ENCODE results near the gene HSD11B1.

HSD11B1 gene

GRCh38 chr1:209749670-209750323 lies 45.2 kb downstream of the HSD11B1 start:
- no peaks in the 10 kb centered on the region for H3K9me3 Mint-ChIP-seq
- H3K27me3 Mint-ChIP-seq, result no peaks in the 10 kb centered on the region
- H3K27ac Mint-ChIP-seq, result no peak overlapping the region
- H3K36me3 Mint-ChIP-seq, result no peaks in the 10 kb centered on the region
- H3K4me3 Mint-ChIP-seq, result no peak overlapping the region
- H3K4me1 Mint-ChIP-seq, result peaks cover 45% of the 10 kb centered on the region
- ATAC-seq, result no peak

GRCh38 chr1:209751627-209752231 lies 47.1 kb downstream of the HSD11B1 start:
- peak overlapping the region; percentile 86 for H3K27ac Mint-ChIP-seq
- H3K9me3 Mint-ChIP-seq, result no peaks in the 10 kb centered on the region
- H3K4me1 Mint-ChIP-seq, result peaks cover 62% of the 10 kb centered on the region
- H3K36me3 Mint-ChIP-seq, result no peaks in the 10 kb centered on the region
- H3K27me3 Mint-ChIP-seq, result no peaks in the 10 kb centered on the region
- ATAC-seq, result peak; percentile 58
- peak overlapping the region; percentile 49 for H3K4me3 Mint-ChIP-seq

- no peak overlapping the region for H3K27ac Mint-ChIP-seq
- no peak overlapping the region for H3K4me3 Mint-ChIP-seq
Observed at GRCh38 chr1:209752890-209753289, 48.2 kb downstream of the HSD11B1 start.

GRCh38 chr1:209755256-209755655 lies 50.6 kb downstream of the HSD11B1 start:
- no peak for ATAC-seq
- Mint-ChIP-seq H3K4me1 (peaks cover 73% of the 10 kb centered on the region), H3K36me3 (peaks cover 19% of the 10 kb centered on the region), H3K27ac (peak overlapping the region; percentile 85), H3K27me3 (no peaks in the 10 kb centered on the region), H3K4me3 (peak overlapping the region; percentile 95), H3K9me3 (no peaks in the 10 kb centered on the region)

More at GRCh38 chr1:209752890-209753289, 48.2 kb downstream of the HSD11B1 start:
- no peaks in the 10 kb centered on the region for H3K9me3 Mint-ChIP-seq
- H3K27me3 Mint-ChIP-seq, result no peaks in the 10 kb centered on the region
- peaks cover 57% of the 10 kb centered on the region for H3K4me1 Mint-ChIP-seq
- H3K36me3 Mint-ChIP-seq, result no peaks in the 10 kb centered on the region
- no peak for ATAC-seq

GRCh38 chr1:209755926-209756614 lies 51.4 kb downstream of the HSD11B1 start, which contains the start of gene TRAF3IP3:
TSS of gene TRAF3IP3 (plus strand) at chr1:209756053. CDS start at chr1:209760040, 3,987 bp downstream.
- Mint-ChIP-seq H3K9me3 (no peaks in the 10 kb centered on the region), H3K27me3 (no peaks in the 10 kb centered on the region), H3K36me3 (peaks cover 27% of the 10 kb centered on the region), H3K27ac (peak within 1 kb of the TSS; percentile 85), H3K4me3 (peak within 1 kb of the TSS; percentile 95), H3K4me1 (peaks cover 74% of the 10 kb centered on the region)
- peak; percentile 94 for ATAC-seq

- peak overlapping the region; percentile 95 for H3K4me3 Mint-ChIP-seq
- peaks cover 35% of the 10 kb centered on the region for H3K36me3 Mint-ChIP-seq
- H3K4me1 Mint-ChIP-seq, result peaks cover 74% of the 10 kb centered on the region
Observed at GRCh38 chr1:209756615-209757445, 52.2 kb downstream of the HSD11B1 start.

GRCh38 chr1:209758400-209758799 lies 53.8 kb downstream of the HSD11B1 start:
- H3K9me3 Mint-ChIP-seq, result no peaks in the 10 kb centered on the region
- H3K4me1 Mint-ChIP-seq, result peaks cover 78% of the 10 kb centered on the region
- peak overlapping the region; percentile 85 for H3K27ac Mint-ChIP-seq
- peak overlapping the region; percentile 95 for H3K4me3 Mint-ChIP-seq
- H3K27me3 Mint-ChIP-seq, result no peaks in the 10 kb centered on the region
- ATAC-seq, result no peak
- H3K36me3 Mint-ChIP-seq, result peaks cover 50% of the 10 kb centered on the region

More at GRCh38 chr1:209756615-209757445, 52.2 kb downstream of the HSD11B1 start:
- ATAC-seq, result peak; percentile 75
- H3K9me3 Mint-ChIP-seq, result no peaks in the 10 kb centered on the region
- no peaks in the 10 kb centered on the region for H3K27me3 Mint-ChIP-seq
- peak overlapping the region; percentile 85 for H3K27ac Mint-ChIP-seq

- H3K36me3 Mint-ChIP-seq, result peaks cover 64% of the 10 kb centered on the region
- no peaks in the 10 kb centered on the region for H3K9me3 Mint-ChIP-seq
- no peaks in the 10 kb centered on the region for H3K27me3 Mint-ChIP-seq
- no peak for ATAC-seq
- H3K4me3 Mint-ChIP-seq, result no peak overlapping the region
- H3K4me1 Mint-ChIP-seq, result peaks cover 85% of the 10 kb centered on the region
- H3K27ac Mint-ChIP-seq, result peak overlapping the region; percentile 85
Observed at GRCh38 chr1:209759829-209760359, 55.2 kb downstream of the HSD11B1 start.

GRCh38 chr1:209761011-209761635 lies 56.5 kb downstream of the HSD11B1 start:
- Mint-ChIP-seq H3K9me3 (no peaks in the 10 kb centered on the region), H3K36me3 (peaks cover 75% of the 10 kb centered on the region), H3K4me3 (no peak overlapping the region), H3K27ac (peak overlapping the region; percentile 66), H3K4me1 (peaks cover 83% of the 10 kb centered on the region), H3K27me3 (no peaks in the 10 kb centered on the region)
- ATAC-seq, result no peak

GRCh38 chr1:209766051-209766450 lies 61.4 kb downstream of the HSD11B1 start:
- ATAC-seq, result no peak
- Mint-ChIP-seq H3K27me3 (no peaks in the 10 kb centered on the region), H3K9me3 (no peaks in the 10 kb centered on the region), H3K36me3 (peaks cover 66% of the 10 kb centered on the region), H3K4me1 (peaks cover 49% of the 10 kb centered on the region), H3K27ac (no peak overlapping the region), H3K4me3 (no peak overlapping the region)

- H3K4me1 Mint-ChIP-seq, result peaks cover 41% of the 10 kb centered on the region
- peaks cover 56% of the 10 kb centered on the region for H3K36me3 Mint-ChIP-seq
- H3K4me3 Mint-ChIP-seq, result no peak overlapping the region
- no peak overlapping the region for H3K27ac Mint-ChIP-seq
- no peaks in the 10 kb centered on the region for H3K9me3 Mint-ChIP-seq
- no peak for ATAC-seq
- H3K27me3 Mint-ChIP-seq, result no peaks in the 10 kb centered on the region
Observed at GRCh38 chr1:209767096-209767495, 62.5 kb downstream of the HSD11B1 start.

GRCh38 chr1:209767706-209768105 lies 63.1 kb downstream of the HSD11B1 start:
- H3K4me1 Mint-ChIP-seq, result peaks cover 35% of the 10 kb centered on the region
- H3K4me3 Mint-ChIP-seq, result no peak overlapping the region
- no peak overlapping the region for H3K27ac Mint-ChIP-seq
- peaks cover 50% of the 10 kb centered on the region for H3K36me3 Mint-ChIP-seq
- ATAC-seq, result no peak
- no peaks in the 10 kb centered on the region for H3K27me3 Mint-ChIP-seq
- H3K9me3 Mint-ChIP-seq, result no peaks in the 10 kb centered on the region

- Mint-ChIP-seq H3K4me1 (peaks cover 29% of the 10 kb centered on the region), H3K4me3 (no peak overlapping the region), H3K9me3 (no peaks in the 10 kb centered on the region), H3K27ac (no peak overlapping the region), H3K27me3 (no peaks in the 10 kb centered on the region), H3K36me3 (peaks cover 50% of the 10 kb centered on the region)
- peak; percentile 98 for ATAC-seq
Observed at GRCh38 chr1:209768354-209768774, 63.7 kb downstream of the HSD11B1 start.

- Mint-ChIP-seq H3K27ac (no peak overlapping the region), H3K27me3 (no peaks in the 10 kb centered on the region), H3K4me1 (peaks cover 23% of the 10 kb centered on the region), H3K36me3 (peaks cover 42% of the 10 kb centered on the region), H3K4me3 (no peak overlapping the region), H3K9me3 (no peaks in the 10 kb centered on the region)
- peak; percentile 75 for ATAC-seq
Observed at GRCh38 chr1:209769171-209769904, 64.7 kb downstream of the HSD11B1 start.

Data from stimulated activated memory B cell treated with anti-CD40 and anti-IgM and Interleukin-4, amounts not matched to agents 10 μg/mL and 1 μg/mL and 100 μg/mL, for 72 hours (primary cell).